Loucy (cell line): ENCODE data around the gene PGC.
A peak's percentile ranks its signal among the peaks of the same experiment; 100 is the strongest.

Source experiments
- H2AFZ ChIP-seq: fragments of 200-600 bp; sonication (generic); 2 replicates; pipeline ENCODE4 v1.6.0; 2016; ENCODE audit warnings: antibody characterized with exemption, mild to moderate bottlenecking, low read length, moderate library complexity
- H3F3A ChIP-seq: fragments of 200-600 bp; 2 replicates; pipeline ENCODE4 v1.6.0; 2016; ENCODE audit warnings: antibody characterized with exemption, low read depth, mild to moderate bottlenecking
- H3K27me3 ChIP-seq: fragments of 200-600 bp; sonication (generic); 2 replicates; pipeline ENCODE4 v1.6.1; 2014; ENCODE audit warnings: low read length, mild to moderate bottlenecking; ENCODE audit not compliant: insufficient read depth, poor library complexity, severe bottlenecking
- H3K36me3 ChIP-seq: fragments of 200-600 bp; sonication (generic); 2 replicates; pipeline ENCODE4 v1.6.1; 2016; ENCODE audit warnings: low read length; ENCODE audit not compliant: insufficient read depth
- H3K4me1 ChIP-seq: fragments of 200-600 bp; sonication (generic); 2 replicates; pipeline ENCODE4 v1.5.1; 2014; ENCODE audit warnings: low read length, mild to moderate bottlenecking; ENCODE audit not compliant: insufficient read depth, poor library complexity, severe bottlenecking
- H3K4me2 ChIP-seq: fragments of 200-600 bp; sonication (generic); 2 replicates; pipeline ENCODE4 v1.6.0; 2014; ENCODE audit warnings: antibody characterized with exemption, low read length, low read depth, mild to moderate bottlenecking; ENCODE audit not compliant: poor library complexity, severe bottlenecking
- H3K4me3 ChIP-seq: fragments of 200-600 bp; sonication (generic); 2 replicates; pipeline ENCODE4 v1.5.1; 2014; ENCODE audit warnings: low read length, mild to moderate bottlenecking, mixed read lengths; ENCODE audit not compliant: poor library complexity, severe bottlenecking
- H3K79me2 ChIP-seq: fragments of 200-600 bp; sonication (generic); 2 replicates; pipeline ENCODE4 v1.6.1; 2014; ENCODE audit warnings: low read length; ENCODE audit not compliant: insufficient read depth
- H3K9ac ChIP-seq: fragments of 200-600 bp; sonication (generic); 2 replicates; pipeline ENCODE4 v1.6.0; 2014; ENCODE audit warnings: mild to moderate bottlenecking, low read depth, low read length, moderate library complexity; ENCODE audit not compliant: poor library complexity, severe bottlenecking
- H3K9me2 ChIP-seq: fragments of 200-600 bp; sonication (generic); replicated peaks from 2 replicates; pipeline ENCODE4 v1.6.1; 2016; ENCODE audit warnings: low read depth, low read length, mixed read lengths
- H3K9me3 ChIP-seq: fragments of 200-600 bp; sonication (generic); 2 replicates; pipeline ENCODE4 v1.6.1; 2014; ENCODE audit warnings: mild to moderate bottlenecking, antibody characterized with exemption, low read length, low read depth; ENCODE audit not compliant: insufficient read depth
- H4K20me1 ChIP-seq: fragments of 200-600 bp; sonication (generic); 2 replicates; pipeline ENCODE4 v1.6.0; 2014; ENCODE audit warnings: antibody characterized with exemption, low read length, mild to moderate bottlenecking; ENCODE audit not compliant: insufficient read depth, poor library complexity, severe bottlenecking
- EZH2phosphoT487 ChIP-seq: fragments of 200-600 bp; IDR thresholded peaks from 2 replicates; pipeline ENCODE4 v1.6.1; 2018; ENCODE audit warnings: antibody characterized with exemption, mild to moderate bottlenecking, moderate library complexity, borderline replicate concordance
- TF ChIP-seq, protein P1 (sequence below): fragments of 200-600 bp; sonication (generic); conservative IDR thresholded peaks from 2 replicates; pipeline ENCODE4 v1.5.1; 2014; ENCODE audit warnings: mild to moderate bottlenecking, antibody characterized with exemption, low read length

The PGC gene

GRCh38 chr6:41786451-41787218 is 39.4 kb upstream of the PGC start:
- Histone ChIP-seq H3K79me2 (peaks cover 45% of the 10 kb centered on the region), H3F3A (no peaks in the 10 kb centered on the region), H3K4me2 (peak overlapping the region; percentile 94), H3K4me1 (peaks cover 26% of the 10 kb centered on the region), H3K36me3 (peaks cover 17% of the 10 kb centered on the region), H3K9ac (peak overlapping the region; percentile 86), H3K4me3 (peak overlapping the region; percentile 92), H3K9me2 (no peaks in the 10 kb centered on the region), H4K20me1 (peaks cover 28% of the 10 kb centered on the region), H3K27me3 (no peaks in the 10 kb centered on the region), H3K9me3 (no peaks in the 10 kb centered on the region), H2AFZ (peak overlapping the region; percentile 84)
- no peak for TF ChIP-seq EZH2phosphoT487
- TF ChIP-seq, protein P1, sequence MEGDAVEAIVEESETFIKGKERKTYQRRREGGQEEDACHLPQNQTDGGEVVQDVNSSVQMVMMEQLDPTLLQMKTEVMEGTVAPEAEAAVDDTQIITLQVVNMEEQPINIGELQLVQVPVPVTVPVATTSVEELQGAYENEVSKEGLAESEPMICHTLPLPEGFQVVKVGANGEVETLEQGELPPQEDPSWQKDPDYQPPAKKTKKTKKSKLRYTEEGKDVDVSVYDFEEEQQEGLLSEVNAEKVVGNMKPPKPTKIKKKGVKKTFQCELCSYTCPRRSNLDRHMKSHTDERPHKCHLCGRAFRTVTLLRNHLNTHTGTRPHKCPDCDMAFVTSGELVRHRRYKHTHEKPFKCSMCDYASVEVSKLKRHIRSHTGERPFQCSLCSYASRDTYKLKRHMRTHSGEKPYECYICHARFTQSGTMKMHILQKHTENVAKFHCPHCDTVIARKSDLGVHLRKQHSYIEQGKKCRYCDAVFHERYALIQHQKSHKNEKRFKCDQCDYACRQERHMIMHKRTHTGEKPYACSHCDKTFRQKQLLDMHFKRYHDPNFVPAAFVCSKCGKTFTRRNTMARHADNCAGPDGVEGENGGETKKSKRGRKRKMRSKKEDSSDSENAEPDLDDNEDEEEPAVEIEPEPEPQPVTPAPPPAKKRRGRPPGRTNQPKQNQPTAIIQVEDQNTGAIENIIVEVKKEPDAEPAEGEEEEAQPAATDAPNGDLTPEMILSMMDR = peak; percentile 53

- Histone ChIP-seq H3K9me3 (no peaks in the 10 kb centered on the region), H4K20me1 (peaks cover 25% of the 10 kb centered on the region), H3K36me3 (peaks cover 15% of the 10 kb centered on the region), H2AFZ (no peak overlapping the region), H3F3A (no peaks in the 10 kb centered on the region), H3K27me3 (no peaks in the 10 kb centered on the region), H3K9ac (peak overlapping the region; percentile 86), H3K4me3 (peak overlapping the region; percentile 92), H3K9me2 (no peaks in the 10 kb centered on the region), H3K79me2 (peaks cover 44% of the 10 kb centered on the region), H3K4me1 (peaks cover 34% of the 10 kb centered on the region), H3K4me2 (peak overlapping the region; percentile 94)
- no peak for TF ChIP-seq EZH2phosphoT487
- TF ChIP-seq, protein P1 = no peak
Observed at GRCh38 chr6:41785689-41786450, 38.7 kb upstream of the PGC start.

- Histone ChIP-seq H3K4me3 (peak overlapping the region; percentile 92), H3K9me2 (no peaks in the 10 kb centered on the region), H4K20me1 (peaks cover 24% of the 10 kb centered on the region), H3K4me1 (peaks cover 35% of the 10 kb centered on the region), H3F3A (no peaks in the 10 kb centered on the region), H3K9ac (peak overlapping the region; percentile 86), H3K9me3 (no peaks in the 10 kb centered on the region), H2AFZ (no peak overlapping the region), H3K27me3 (no peaks in the 10 kb centered on the region), H3K79me2 (peaks cover 41% of the 10 kb centered on the region), H3K4me2 (peak overlapping the region; percentile 94), H3K36me3 (peaks cover 9% of the 10 kb centered on the region)
- TF ChIP-seq, protein P1 = no peak
Observed at GRCh38 chr6:41785254-41785653, 38.1 kb upstream of the PGC start.
